Liver (tissue), 9 donors: ENCODE data around the gene METRN. TPM values are rescaled to one million over a fixed set of nuclear protein-coding genes. Genes with fewer than 3 reads are reported as not detected.

Source experiments
- DNase-seq: peaks from one replicate; pipeline ENCODE4 v3.0.0-alpha.2; 2017; ENCODE audit warnings: low spot score
- H3K27ac ChIP-seq, 2 donors: one replicate each; pipeline ENCODE4 v1.7.0; 2013; ENCODE audit warnings: inconsistent platforms in 2 of 2, low read length in 2 of 2, control low read depth in 1 of 2, low read depth in 1 of 2, mild to moderate bottlenecking in 1 of 2
- H3K27me3 ChIP-seq, 4 donors: one replicate each; pipeline versions ENCODE4 v1.6.1 to v1.7.0; 2013; ENCODE audit warnings: low read length in 3 of 4, inconsistent platforms in 1 of 4, mild to moderate bottlenecking in 1 of 4, moderate library complexity in 1 of 4; ENCODE audit not compliant: control insufficient read depth in 4 of 4, insufficient read depth in 4 of 4
- H3K36me3 ChIP-seq, 4 donors: one replicate each; pipeline versions ENCODE4 v1.6.1 to v1.7.0; 2013; ENCODE audit warnings: low read length in 3 of 4, mild to moderate bottlenecking in 3 of 4, low read depth in 1 of 4, moderate library complexity in 1 of 4; ENCODE audit not compliant: control insufficient read depth in 4 of 4, insufficient read depth in 3 of 4
- H3K4me1 ChIP-seq, 4 donors: one replicate each; pipeline versions ENCODE4 v1.6.1 to v1.7.0; 2013; ENCODE audit warnings: low read length in 3 of 4, mild to moderate bottlenecking in 3 of 4, moderate library complexity in 1 of 4; ENCODE audit not compliant: control insufficient read depth in 4 of 4, insufficient read depth in 4 of 4
- H3K4me3 ChIP-seq, 3 donors: one replicate each; pipeline versions ENCODE4 v1.6.1 to v1.7.0; 2013; ENCODE audit warnings: low read length in 3 of 3, control low read depth in 1 of 3, low read depth in 1 of 3, mild to moderate bottlenecking in 1 of 3
- H3K9ac ChIP-seq, 2 donors: one replicate each; pipeline ENCODE4 v1.7.0; 2013; ENCODE audit warnings: low read length in 2 of 2, mild to moderate bottlenecking in 2 of 2, moderate library complexity in 2 of 2, control low read depth in 1 of 2, low read depth in 1 of 2
- H3K9me3 ChIP-seq, 4 donors: one replicate each; pipeline versions ENCODE4 v1.6.1 to v1.7.0; 2013; ENCODE audit warnings: low read length in 3 of 4; ENCODE audit not compliant: control insufficient read depth in 4 of 4
- ATF3 ChIP-seq: IDR thresholded peaks from 2 replicates; pipeline ENCODE4 v1.6.1; 2016; ENCODE audit warnings: antibody characterized with exemption
- CTCF ChIP-seq: fragments of 150-350 bp; IDR thresholded peaks from 2 replicates; pipeline ENCODE4 v1.5.1; 2017; ENCODE audit warnings: improper control_type of control experiment, low read depth, low read length; ENCODE audit not compliant: missing input control
- FOXA2 ChIP-seq: IDR thresholded peaks from 2 replicates; pipeline ENCODE4 v1.6.1; 2016; ENCODE audit warnings: antibody characterized with exemption
- GABPA ChIP-seq, 2 donors: IDR thresholded peaks in 1 of 2; conservative IDR thresholded peaks in 1 of 2; 2 replicates each; pipeline ENCODE4 v1.6.1; 2016; ENCODE audit warnings: antibody characterized with exemption in 2 of 2, mild to moderate bottlenecking in 1 of 2, moderate library complexity in 1 of 2
- HNF4A ChIP-seq, 2 donors: conservative IDR thresholded peaks; 2 replicates each; pipeline ENCODE4 v1.6.1; 2016; ENCODE audit warnings: antibody characterized with exemption in 2 of 2, mild to moderate bottlenecking in 2 of 2
- HNF4G ChIP-seq: IDR thresholded peaks from 2 replicates; pipeline ENCODE4 v1.6.1; 2016; ENCODE audit warnings: antibody characterized with exemption
- JUND ChIP-seq, 2 donors: IDR thresholded peaks; 2 replicates each; pipeline ENCODE4 v1.6.1; 2016; ENCODE audit warnings: antibody characterized with exemption in 2 of 2
- MAX ChIP-seq: IDR thresholded peaks from 2 replicates; pipeline ENCODE4 v1.6.1; 2016; ENCODE audit warnings: antibody characterized with exemption
- NR2F2 ChIP-seq: IDR thresholded peaks from 2 replicates; pipeline ENCODE4 v1.6.1; 2016; ENCODE audit warnings: antibody characterized with exemption
- RAD21 ChIP-seq, 2 donors: IDR thresholded peaks; 2 replicates each; pipeline ENCODE4 v1.6.1; 2016; ENCODE audit warnings: antibody characterized with exemption in 2 of 2, mild to moderate bottlenecking in 2 of 2
- REST ChIP-seq: IDR thresholded peaks from 2 replicates; pipeline ENCODE4 v1.6.1; 2016; ENCODE audit warnings: antibody characterized with exemption, mild to moderate bottlenecking
- RXRA ChIP-seq, 2 donors: IDR thresholded peaks; 2 replicates each; pipeline ENCODE4 v1.6.1; 2017 to 2018; ENCODE audit warnings: antibody characterized with exemption in 2 of 2, mild to moderate bottlenecking in 1 of 2
- SP1 ChIP-seq: IDR thresholded peaks from 2 replicates; pipeline ENCODE4 v1.6.1; 2018; ENCODE audit warnings: antibody characterized with exemption, mild to moderate bottlenecking
- TAF1 ChIP-seq: conservative IDR thresholded peaks from 2 replicates; pipeline ENCODE4 v1.6.1; 2016; ENCODE audit warnings: antibody characterized with exemption, mild to moderate bottlenecking
- ZBTB33 ChIP-seq: IDR thresholded peaks from 2 replicates; pipeline ENCODE4 v1.6.1; 2016; ENCODE audit warnings: antibody characterized with exemption
- WGBS: extraction: QIAGEN DNeasy Blood & Tissue Kit; methylation state at CpG from one replicate; pipeline ENCODE4 v1.1.7; 2013; 5-methylcytosine and 5-hydroxymethylcytosine counted together
- polyA plus RNA-seq, 2 donors: library from polyadenylated mRNA; stranded (reverse) in 1 of 2; unstranded in 1 of 2; fragments of 200-250 nt in 1 of 2; fragments of >200 nt in 1 of 2; fragmentation: Nextera tagmentation in 1 of 2; extraction: Ambion mirVana in 1 of 2; gene quantifications; one replicate each; pipeline versions ENCODE4 v1.2.1 to v1.2.3, GENCODE V29; 2013 to 2015
- total RNA-seq, 2 donors: library from RNA; depleted of rRNA; stranded (reverse); fragments of >200 nt; gene quantifications; one replicate each; pipeline ENCODE4 v1.2.3, GENCODE V29; 2014
- donor health status: healthy.
- donor health status: healthy.
- donor health status: healthy.
- donor health status: healthy.
- donor health status: healthy.

The METRN gene
- total and polyA plus RNA-seq, 4 donors: 4.6 to 22.9 (median 7.1) TPM

- H3K27me3 ChIP-seq: no peaks in the 10 kb centered on the region
- peaks cover 8 to 14% (median 12%) of the 10 kb centered on the region in 4 donors for H3K36me3 ChIP-seq
- no peaks in the 10 kb centered on the region for H3K9me3 ChIP-seq
- peak overlapping the region; percentile 77 to 83 (median 81) for H3K4me3 ChIP-seq
- H3K27ac ChIP-seq: peak overlapping the region; percentile 93 to 94
- DNase-seq: no peak
- peak overlapping the region; percentile 60 to 78 for H3K9ac ChIP-seq
- 46% methylated on average over 44 of the region's 44 CpGs for WGBS
- TF ChIP-seq CTCF (no peak), FOXA2 (no peak), MAX (no peak), RXRA (IDR thresholded peaks at IDR 0.05) (no peak), TAF1 (no peak), JUND (IDR thresholded peaks at IDR 0.05) (no peak), HNF4A (conservative IDR thresholded peaks at IDR 0.05) (no peak), NR2F2 (no peak), ZBTB33 (no peak), RAD21 (IDR thresholded peaks at IDR 0.05) (no peak), SP1 (no peak)
- peaks cover 25 to 59% (median 46%) of the 10 kb centered on the region in 4 donors for H3K4me1 ChIP-seq
These were observed 33.8 kb upstream of the METRN start for GRCh38 chr16:680967-681745.

GRCh38 chr16:681746-682427, 33.0 kb upstream of the METRN start:
- H3K27ac ChIP-seq: no peak overlapping the region
- 79% methylated on average over 28 of the region's 28 CpGs for WGBS
- no peak overlapping the region for H3K9ac ChIP-seq
- H3K4me1 ChIP-seq: peaks cover 25 to 57% (median 46%) of the 10 kb centered on the region in 4 donors
- no peaks in the 10 kb centered on the region for H3K27me3 ChIP-seq
- H3K36me3 ChIP-seq: peaks cover 8 to 18% (median 12%) of the 10 kb centered on the region in 4 donors
- no peak for DNase-seq
- H3K9me3 ChIP-seq: no peaks in the 10 kb centered on the region
- peak overlapping the region in 1 of 3 donors; percentile 83 for H3K4me3 ChIP-seq
- TF ChIP-seq GABPA (IDR thresholded peaks at IDR 0.05 in 1 of 2, conservative IDR thresholded peaks at IDR 0.05 in 1 of 2): no peak
- no peak for TF ChIP-seq ZBTB33
- TF ChIP-seq MAX: no peak
- TF ChIP-seq RAD21 (IDR thresholded peaks at IDR 0.05): no peak
- TF ChIP-seq TAF1: no peak
- no peak for TF ChIP-seq ATF3
- no peak for TF ChIP-seq HNF4A (conservative IDR thresholded peaks at IDR 0.05)
- TF ChIP-seq NR2F2: no peak
- TF ChIP-seq REST: no peak
- TF ChIP-seq FOXA2: no peak
- TF ChIP-seq HNF4G: no peak
- TF ChIP-seq CTCF: no peak
- TF ChIP-seq RXRA (IDR thresholded peaks at IDR 0.05): no peak
- no peak for TF ChIP-seq JUND (IDR thresholded peaks at IDR 0.05)
